Left cardiac atrium (tissue), 4 donors: ENCODE measurements around the gene PTCHD1. TPM values are rescaled to one million over a fixed set of nuclear protein-coding genes. Genes with fewer than 3 reads are reported as not detected.

Experiments
- ATAC-seq, 2 donors: fragments of 200-7000 bp; cut with Tn5 transposase; one replicate each; pipeline ENCODE4 v1.9.1; 2020; ENCODE audit warnings: mild to moderate bottlenecking in 2 of 2, moderate library complexity in 2 of 2
- DNase-seq: peaks from one replicate; pipeline ENCODE4 v3.0.0-alpha.2; 2020
- intact Hi-C, 2 donors: fragments of 100-400 bp; cut with DNase I; formaldehyde crosslinking; loops; one replicate each; pipeline versions ENCODE4 v1.14.1 to v1.15.1; 2022 to 2023
- total RNA-seq, 2 donors: library from RNA; stranded (reverse); fragmentation: NEBNext Ultra II Directional; extraction: Animal tissue kit (Norgen Biotek cat#: 25700); gene quantifications; one replicate each; pipeline ENCODE4 v1.2.1, GENCODE V29; 2021
- donor health status: DM: no; HTN: yes; CAD: no.
- donor health status: DM: no; HTN: yes; CAD: no; lungs with severe emphysema.
- donor health status: DM: yes; HTN: yes; CAD: no.
- donor health status: Dilated cardiomyopathy.

The PTCHD1 gene
- total RNA-seq, 2 donors from 2014 or later: 0.03 to 0.24 TPM

DNA sequence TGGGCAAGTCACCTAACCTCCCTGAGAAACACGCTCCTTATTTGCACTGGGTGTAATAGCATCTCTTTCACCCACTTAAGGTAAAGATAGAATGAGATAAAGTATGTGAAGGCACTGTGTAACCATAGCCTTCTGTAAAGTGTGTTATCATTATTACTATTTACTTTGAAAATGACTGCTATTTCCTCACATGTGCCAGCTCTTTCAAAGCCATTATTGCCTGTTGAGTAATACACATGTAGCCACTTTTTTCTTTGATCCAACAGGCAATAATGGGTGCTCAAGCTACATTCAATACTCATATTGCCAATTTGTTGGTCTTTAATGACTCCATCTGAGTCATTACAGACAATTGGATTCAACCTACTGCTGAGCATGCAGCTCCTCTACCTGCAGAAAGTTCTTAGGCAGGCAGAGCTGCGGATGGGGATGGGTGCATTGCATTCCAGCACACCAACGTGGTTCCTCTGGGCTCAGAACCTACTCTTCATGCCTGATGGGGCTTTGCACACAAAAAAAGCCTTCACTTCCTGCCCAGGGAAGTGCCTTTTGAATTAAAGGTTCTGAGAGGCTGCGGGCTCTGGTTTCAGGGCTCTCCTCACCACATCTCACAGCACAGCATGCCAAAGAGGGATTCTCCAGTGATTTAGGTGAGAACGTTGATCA, 9.7 kb downstream of the PTCHD1 start:
- DNase-seq (no peak), ATAC-seq (no peak)
- intact Hi-C loops: no loop called here

DNA sequence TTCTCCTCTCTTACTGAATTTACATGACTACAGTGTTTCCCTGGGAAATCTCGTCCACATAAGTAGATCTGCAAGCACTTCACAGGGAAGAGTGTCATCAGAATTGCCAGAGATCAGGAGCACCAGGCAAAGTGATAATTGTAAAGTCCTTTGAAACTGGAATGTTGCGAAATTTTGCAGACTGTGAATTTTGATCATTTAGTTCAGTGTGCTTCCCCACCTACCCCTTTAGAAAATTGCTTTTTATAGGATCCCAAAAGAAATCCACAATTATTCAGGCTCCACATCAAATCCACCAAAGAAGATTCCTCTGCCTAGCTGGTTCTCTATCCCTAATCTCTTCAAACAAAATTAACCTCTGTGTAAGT, 10.2 kb downstream of the PTCHD1 start:
- intact Hi-C loops: no loop called here
- no peak for DNase-seq
- ATAC-seq: no peak

DNA sequence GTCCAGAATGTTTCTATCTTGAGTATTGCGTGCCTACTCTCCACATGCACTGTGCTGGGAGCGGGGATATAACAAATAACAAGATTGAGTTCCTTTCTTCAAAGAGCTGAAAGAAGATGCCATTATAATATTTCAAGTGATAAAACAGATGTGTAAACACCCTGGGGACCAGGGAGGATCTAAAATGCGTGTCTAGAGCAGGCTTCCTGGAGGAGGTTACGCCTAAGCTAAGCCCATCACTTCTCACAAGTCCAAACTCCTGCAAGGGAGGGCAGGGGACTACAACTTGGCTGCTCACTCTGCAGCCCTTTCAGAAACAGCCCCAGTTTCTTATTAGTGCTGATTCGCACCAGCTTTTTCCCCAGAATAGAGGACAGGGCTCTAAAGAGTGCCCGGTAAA, 21.5 kb downstream of the PTCHD1 start:
- intact Hi-C loops: no loop called here
- DNase-seq: no peak
- no peak for ATAC-seq

DNA sequence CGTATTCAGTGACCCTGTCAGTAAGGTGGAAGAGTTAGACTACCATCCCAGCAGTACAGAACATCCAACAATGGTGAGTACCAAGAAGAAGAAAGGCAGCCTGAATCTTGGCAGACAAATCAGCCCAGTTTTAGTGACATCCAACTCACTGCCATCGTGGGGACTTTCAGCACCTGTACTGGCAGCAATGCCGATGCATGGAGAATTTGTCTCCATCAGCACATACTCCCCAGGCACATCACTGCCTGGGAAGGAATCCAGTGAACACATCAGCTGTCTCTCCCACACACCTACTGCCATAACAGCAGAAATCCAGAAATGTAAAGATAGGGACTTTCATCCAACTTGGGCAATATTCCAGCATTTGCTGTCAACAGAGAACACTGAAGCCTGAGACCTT, 29.8 kb downstream of the PTCHD1 start:
- DNase-seq (no peak), ATAC-seq (no peak)
- intact Hi-C loops: no loop called here

DNA sequence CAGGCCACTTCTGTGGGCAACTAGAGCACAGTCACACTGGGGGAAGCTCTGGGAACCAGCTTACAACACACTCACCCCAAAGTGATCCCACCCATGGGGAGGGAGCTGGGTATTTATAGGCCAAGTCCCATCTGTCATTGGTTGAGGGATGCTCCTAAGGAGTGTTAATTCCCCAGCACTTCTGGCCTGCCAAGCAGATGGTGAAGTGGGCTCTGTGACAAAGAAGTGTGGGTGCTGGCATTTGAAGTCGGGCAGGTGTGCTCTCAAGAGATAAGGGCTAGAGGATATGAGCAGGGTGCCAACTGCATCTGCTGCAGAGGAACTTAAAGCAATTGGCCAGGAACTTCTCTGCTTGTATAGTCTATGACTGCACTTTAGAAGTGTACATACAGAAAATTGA, 30.9 kb downstream of the PTCHD1 start:
- intact Hi-C loops: no loop called here
- DNase-seq (no peak), ATAC-seq (no peak)

DNA sequence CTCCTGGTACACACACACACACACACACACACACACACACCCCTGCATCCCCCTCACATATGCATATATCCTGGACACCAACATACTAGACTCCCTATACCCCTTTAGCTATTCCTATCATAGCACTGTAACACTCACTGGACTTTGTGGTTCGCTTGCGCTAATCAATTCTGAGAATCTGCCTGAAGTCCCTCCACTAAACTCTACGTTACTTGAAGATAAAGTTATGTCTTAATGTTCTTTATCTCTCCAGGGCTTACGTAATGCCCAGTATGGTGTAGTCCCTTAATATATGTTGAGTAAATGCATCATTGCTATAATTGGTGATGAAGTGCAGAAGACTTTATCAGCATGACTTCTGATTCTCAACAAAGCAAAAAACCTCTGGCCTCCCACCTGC, 32.3 kb downstream of the PTCHD1 start:
- ATAC-seq (no peak), DNase-seq (no peak)
- intact Hi-C loops: no loop called here

DNA sequence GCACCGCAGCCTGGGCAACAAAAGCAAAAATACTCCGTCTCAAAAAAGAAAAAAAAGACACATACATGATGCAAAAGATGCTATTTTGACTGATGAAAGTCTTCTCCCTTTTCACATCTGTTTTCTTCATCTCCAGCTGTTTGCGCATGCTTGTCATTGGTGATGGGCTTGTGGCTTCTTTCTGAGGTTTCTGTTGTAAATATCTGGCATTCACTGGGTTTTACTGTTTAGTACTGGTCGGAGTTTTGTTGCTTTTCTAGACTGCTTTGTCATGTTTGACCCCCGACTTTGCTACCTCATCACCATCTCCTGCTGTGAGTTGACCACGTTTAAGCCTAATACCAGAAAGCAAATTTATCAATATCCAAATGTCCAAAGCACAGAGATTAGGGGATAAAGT, 34.4 kb downstream of the PTCHD1 start:
- DNase-seq (no peak), ATAC-seq (no peak)
- intact Hi-C loops: no loop called here

DNA sequence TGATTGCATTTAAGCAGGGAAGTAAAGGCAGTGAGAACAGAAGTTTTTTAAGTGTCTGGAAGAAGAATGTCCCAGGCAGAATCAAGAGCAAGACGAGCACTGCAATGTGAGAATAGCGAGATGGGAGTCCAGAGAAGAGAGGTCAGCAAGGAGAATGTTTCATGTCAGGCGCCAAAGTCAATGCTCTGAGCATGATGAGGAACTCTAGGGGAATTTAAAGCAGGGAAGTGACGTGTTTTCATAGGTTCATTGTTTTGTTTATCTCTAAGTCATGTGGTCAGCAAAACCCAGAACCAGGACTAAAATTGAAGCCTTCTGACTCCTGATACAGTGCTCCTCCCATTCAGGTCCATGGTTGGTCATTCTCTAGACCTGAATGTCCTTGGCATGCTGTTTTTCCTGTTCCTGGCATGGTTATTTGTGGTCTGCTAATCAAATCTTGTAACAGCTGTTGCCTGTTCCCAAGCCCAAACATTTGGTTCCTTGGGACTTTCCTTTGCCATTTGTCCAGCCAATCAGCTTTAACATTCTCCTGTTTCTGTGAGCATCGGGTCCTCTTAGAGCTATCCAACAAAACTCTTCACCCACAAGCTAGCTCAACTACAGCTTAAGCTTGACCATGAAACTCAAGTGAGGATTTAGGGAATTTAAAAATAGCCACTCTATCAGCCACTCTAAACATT, 37.7 kb downstream of the PTCHD1 start:
- ATAC-seq (peak; percentile 79 to 84), DNase-seq (no peak)
- intact Hi-C loops: no loop called here

DNA sequence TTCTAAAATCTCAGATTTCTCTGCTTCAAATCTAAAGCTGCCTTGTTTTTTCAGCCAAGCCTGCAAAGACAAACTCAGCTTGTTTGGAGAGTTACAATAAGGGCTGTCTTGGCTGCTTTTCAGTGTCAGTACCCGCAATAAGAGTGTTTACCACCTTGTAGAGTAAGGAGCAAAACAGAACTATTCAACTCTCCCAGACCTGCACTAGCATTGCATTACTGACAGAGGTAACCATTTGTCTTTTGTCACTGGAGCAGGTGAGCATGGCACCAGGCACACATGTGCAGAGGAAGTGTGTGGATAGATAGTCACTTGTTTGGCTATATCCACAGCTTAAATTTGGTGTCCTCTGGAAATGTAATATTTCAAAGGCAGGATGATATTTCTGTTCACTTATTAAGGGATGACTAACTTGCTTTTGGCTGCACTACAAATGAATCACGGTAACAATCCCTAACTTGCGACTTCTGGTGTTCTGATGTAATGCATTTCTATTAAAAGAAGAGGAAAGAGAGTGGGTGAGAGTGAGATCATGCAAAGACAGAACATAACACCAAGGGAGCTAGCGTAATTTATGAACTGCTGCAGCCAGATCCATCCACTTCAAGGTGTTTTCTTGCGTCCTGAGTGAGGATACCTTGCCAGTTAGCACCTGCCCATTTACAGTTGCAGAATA, 38.6 kb downstream of the PTCHD1 start:
- ATAC-seq (peak; percentile 32 to 93), DNase-seq (no peak)
- intact Hi-C loops: no loop called here

DNA sequence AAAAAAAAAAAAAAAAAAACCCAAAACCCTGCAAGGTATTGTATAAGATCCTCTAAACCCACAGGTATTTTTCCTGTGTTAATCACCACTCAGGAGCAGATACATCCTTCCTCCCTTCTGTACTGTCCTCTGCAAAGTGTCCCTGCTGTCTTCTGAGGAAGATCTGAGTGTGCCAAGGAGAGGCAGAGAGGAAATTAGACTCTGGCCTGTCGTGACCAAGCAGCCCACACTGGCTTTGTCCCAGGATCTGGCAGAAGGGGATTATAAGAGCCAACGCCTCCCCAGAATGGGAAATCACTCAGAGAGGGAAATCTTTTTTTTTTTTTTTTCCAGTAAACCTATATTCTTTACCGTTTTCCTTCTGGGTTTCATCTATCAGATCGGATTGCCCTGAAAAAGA, 39.6 kb downstream of the PTCHD1 start:
- ATAC-seq: no peak
- no peak for DNase-seq
- intact Hi-C loops: no loop called here

DNA sequence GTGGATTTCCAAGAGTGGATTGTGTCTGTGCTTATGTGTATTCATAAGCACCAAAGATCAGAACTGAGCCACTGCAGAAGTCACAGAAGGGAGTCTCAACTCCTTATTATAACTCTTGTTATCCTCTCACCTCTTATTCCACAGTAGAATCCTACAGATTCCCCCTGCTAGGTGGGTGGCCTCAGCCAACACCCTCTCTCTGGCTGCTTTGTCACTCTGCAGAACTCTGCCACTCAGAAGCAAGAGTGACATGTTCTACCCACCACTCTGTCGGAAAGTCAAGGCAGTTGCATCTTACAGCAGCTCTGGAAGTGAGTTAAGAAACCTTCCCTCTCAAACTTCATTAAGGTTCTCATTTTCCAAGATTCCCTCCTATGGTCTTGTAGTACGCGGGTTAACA, 41.9 kb downstream of the PTCHD1 start:
- ATAC-seq: no peak
- DNase-seq: no peak
- intact Hi-C loops: no loop called here

DNA sequence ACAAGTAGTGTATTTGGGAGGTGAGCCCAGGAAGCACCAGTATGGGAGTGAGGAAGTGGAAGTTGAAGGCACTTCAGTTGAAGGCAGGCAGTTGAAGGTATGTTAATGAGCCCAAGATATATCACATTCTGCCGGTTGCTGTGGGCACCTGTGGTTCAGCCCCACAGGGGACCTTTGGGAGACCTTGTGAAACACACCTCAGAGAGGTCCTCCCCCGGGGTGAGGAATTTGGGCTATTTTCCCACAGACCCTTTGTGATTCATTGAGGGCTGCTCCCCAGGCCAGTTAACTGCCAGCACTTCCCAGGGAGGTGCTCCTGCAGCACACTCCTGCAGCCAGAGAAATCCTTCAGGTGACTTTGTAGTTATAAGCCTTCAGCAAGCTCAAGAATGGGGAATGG, 45.9 kb downstream of the PTCHD1 start:
- ATAC-seq (no peak), DNase-seq (no peak)
- intact Hi-C loops: no loop called here

DNA sequence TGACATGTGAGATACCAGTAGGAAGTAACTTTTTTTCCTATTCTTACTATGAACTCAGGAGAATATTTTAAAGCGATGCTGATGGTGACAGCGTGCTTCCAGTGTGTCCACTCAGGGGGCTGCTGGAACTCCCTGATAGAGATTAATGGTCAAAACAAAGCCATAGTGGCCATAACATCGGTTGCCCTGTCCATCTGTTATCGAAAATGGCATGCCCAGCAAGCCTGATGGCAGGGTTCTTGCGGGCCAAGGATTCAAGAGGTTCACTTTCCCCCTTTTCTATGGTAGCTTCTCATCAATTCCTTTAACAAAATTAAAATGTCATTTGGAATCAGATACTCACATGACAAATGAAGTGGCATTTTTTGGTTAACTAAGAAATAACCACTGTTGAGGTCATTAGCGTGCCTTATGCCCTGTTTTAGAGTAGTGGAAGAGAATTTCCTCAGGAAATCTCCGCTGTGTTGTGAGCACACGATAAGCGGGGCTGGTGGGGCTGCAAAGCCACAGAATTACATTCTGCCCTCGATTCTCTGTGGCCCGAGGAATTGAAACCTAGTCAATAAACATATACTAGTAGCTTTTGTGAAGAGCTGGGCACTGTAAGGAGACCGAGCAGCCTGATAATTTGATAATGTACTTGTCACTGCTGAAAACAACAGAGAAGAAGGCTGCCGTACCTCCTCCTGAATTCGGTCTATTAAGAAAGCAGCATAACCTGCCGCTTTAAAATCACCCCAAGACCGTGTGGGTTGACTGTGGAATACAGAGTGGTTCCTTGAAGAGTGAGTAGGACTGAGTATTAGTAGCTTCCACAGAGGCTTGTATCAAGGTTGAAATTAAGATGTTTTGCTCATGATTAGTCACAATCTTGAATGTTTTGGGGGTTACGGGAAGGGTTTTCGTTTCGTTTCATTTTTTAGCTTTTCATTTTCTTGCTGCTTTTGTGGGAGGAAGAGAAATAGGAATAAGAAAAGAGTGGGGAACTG, 46.7 kb downstream of the PTCHD1 start:
- DNase-seq (no peak), ATAC-seq (no peak)
- intact Hi-C loops: no loop called here

DNA sequence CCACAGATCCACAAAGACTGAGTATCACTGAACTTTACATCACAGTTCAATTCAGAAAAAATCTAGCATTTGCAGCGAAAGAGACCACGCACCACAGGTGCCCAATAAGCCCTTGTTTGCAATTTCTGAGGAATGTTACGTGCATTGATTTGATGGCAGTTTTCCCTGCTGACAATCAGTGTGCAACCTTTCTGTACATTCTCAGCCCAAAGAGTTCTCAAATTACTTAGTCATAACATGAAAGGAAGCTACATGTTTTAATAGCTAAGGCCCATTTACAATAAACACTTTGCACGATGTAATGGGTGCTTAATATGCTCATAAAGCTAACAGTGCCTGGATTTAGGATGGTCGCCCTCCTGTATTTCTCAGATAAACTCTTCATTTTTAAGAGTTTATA, 47.9 kb downstream of the PTCHD1 start:
- no peak for ATAC-seq
- intact Hi-C loops: no loop called here

DNA sequence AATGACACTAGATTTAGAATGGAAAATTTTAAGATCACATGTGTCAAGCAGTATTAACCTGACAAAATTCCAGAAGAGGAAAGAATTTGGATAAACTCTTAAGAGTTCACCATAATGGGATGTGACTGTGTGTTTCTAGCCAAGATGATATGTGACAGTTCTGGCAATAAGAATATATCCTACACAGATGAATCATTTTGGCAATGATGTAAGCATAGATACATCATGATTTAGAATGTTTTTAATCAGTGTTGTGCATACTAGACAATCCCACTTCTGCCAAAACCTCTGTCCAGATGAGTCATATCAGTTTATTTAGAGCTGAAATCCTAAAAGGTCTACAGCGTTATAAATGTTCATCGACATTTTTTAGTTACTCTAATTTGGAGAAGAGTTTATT, 48.8 kb downstream of the PTCHD1 start:
- ATAC-seq (peak in 1 of 2 donors; percentile 60), DNase-seq (no peak)
- intact Hi-C loops: no loop called here

More for the DNA sequence above, 47.9 kb downstream of the PTCHD1 start:
- DNase-seq: no peak

DNA sequence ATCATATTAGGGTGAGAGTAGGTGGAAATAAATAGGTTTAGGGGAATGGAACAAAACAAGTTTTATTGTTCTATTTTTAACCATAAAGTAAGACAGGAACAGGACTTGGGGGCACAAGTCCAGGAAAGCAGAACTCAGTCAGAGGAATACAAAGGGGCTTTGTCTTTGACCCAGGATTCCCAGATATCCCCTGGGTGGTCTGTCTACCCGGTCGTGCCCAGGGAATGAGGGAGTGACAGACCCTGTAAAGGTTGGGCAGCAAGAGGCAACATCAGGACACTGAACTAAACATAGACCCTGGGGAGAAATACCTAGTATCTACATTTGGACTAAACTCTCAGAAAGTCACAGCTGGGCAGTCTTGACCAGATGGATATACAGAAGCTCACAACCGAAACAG, 50.6 kb downstream of the PTCHD1 start:
- no peak for ATAC-seq
- intact Hi-C loops: no loop called here
- no peak for DNase-seq

DNA sequence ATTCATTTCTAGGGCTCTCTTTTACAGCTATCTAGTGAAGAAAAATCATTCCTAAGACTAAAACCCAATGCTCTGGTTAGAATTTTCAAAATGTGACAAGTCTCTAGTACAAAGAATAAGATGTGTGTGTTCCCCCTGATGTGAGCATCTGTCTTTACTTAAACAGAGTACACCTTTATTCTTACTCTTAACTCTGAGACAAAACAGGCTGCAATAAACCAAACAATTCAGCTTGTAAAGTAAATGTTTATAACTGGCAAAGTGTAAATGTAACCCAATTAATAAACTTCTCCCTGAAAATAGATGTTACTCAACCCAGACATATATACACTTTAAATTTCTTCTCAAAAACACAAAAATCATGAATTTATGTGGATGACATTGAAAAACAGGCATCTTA, 51.6 kb downstream of the PTCHD1 start:
- intact Hi-C loops: no loop called here
- ATAC-seq: no peak

DNA sequence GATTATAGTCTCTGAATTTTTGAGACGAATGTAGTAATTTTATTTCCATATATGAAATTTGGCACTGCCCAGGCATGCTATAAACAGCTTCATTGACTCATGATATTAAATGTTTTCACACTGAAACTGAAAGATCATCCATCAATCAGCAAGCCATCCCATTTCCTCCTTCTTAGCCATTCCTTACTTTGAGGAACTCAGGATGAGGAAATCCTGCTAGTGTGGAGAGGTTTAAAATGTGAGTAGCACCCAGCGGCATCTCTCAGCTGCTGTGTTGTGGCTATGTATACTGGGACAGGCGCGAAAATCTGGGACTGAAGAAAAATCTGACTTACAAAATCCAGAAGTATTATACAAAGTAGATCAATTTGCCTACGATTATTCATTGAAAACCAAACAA, 52.1 kb downstream of the PTCHD1 start:
- intact Hi-C loops: no loop called here
- ATAC-seq (no peak), DNase-seq (no peak)

More for the DNA sequence above, 51.6 kb downstream of the PTCHD1 start:
- no peak for DNase-seq

DNA sequence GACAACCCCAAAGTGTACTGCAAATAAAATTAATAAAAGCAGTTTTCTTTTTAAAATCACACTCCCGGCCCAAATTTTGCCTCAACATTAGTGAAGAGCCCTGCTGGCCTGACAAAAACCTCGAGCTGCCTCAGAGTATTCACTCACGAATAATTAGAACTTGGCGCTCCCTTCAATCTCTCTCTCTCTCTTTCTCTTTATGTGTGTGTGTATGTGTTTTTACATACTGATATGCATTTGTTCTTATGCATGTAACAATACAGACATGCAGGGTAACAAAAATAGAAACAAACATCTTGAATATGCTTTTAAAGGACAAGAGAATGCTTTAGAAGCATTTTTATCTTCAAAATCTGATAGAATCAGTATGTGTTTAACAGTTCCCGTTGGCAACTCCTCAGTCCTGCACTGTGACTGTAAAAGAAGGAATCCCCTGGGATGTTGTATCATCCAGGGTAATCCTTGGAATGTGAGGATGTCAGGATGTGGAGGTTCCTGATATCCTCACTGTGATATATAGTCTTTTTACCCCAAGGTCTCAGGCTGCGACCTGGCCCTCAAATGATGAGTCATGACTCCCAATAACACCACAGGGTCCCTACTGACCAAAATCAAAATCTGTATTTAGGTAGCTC, 53.0 kb downstream of the PTCHD1 start:
- ATAC-seq (no peak), DNase-seq (no peak)
- intact Hi-C loops: no loop called here
